ENCODE results near the gene TUBB4A.

Gene TUBB4A

GRCh38 chr19:6524311-6524710 is 22.2 kb upstream of the TUBB4A start:
- TF ChIP-seq CTCF (IDR thresholded peaks at IDR 0.05; ENCODE audit: insufficient read depth, low read depth, low read length, missing control alignments), result no peak
- no peak overlapping the region for H3K4me3 ChIP-seq (ENCODE audit: low read depth, low read length)
- DNase-seq (ENCODE audit: low read depth), result no peak

GRCh38 chr19:6522712-6523111 is 20.6 kb upstream of the TUBB4A start:
- H3K4me3 ChIP-seq (ENCODE audit: low read depth, low read length), result peak overlapping the region; percentile 52
- no peak for TF ChIP-seq CTCF (IDR thresholded peaks at IDR 0.05; ENCODE audit: insufficient read depth, low read depth, low read length, missing control alignments)
- DNase-seq (ENCODE audit: low read depth), result no peak

GRCh38 chr19:6521718-6522646 is 19.9 kb upstream of the TUBB4A start:
- TF ChIP-seq CTCF (IDR thresholded peaks at IDR 0.05; ENCODE audit: insufficient read depth, low read depth, low read length, missing control alignments), result no peak
- H3K4me3 ChIP-seq (ENCODE audit: low read depth, low read length), result peak overlapping the region; percentile 52
- DNase-seq (ENCODE audit: low read depth), result peak; percentile 91

GRCh38 chr19:6519289-6519688 is 17.2 kb upstream of the TUBB4A start:
- H3K4me3 ChIP-seq (ENCODE audit: low read depth, low read length), result peak overlapping the region; percentile 69
- DNase-seq (ENCODE audit: low read depth), result peak; percentile 69

GRCh38 chr19:6518145-6518911 is 16.2 kb upstream of the TUBB4A start:
- TF ChIP-seq CTCF (IDR thresholded peaks at IDR 0.05; ENCODE audit: insufficient read depth, low read depth, low read length, missing control alignments), result no peak
- DNase-seq (ENCODE audit: low read depth), result peak; percentile 92
- H3K4me3 ChIP-seq (ENCODE audit: low read depth, low read length), result peak overlapping the region; percentile 69

More at GRCh38 chr19:6519289-6519688, 17.2 kb upstream of the TUBB4A start:
- TF ChIP-seq CTCF (IDR thresholded peaks at IDR 0.05; ENCODE audit: insufficient read depth, low read depth, low read length, missing control alignments), result no peak

GRCh38 chr19:6516659-6517291 is 14.7 kb upstream of the TUBB4A start:
- DNase-seq (ENCODE audit: low read depth), result peak; percentile 95
- peak overlapping the region; percentile 69 for H3K4me3 ChIP-seq (ENCODE audit: low read depth, low read length)
- TF ChIP-seq CTCF (IDR thresholded peaks at IDR 0.05; ENCODE audit: insufficient read depth, low read depth, low read length, missing control alignments), result peak; percentile 97
